Kidney (tissue), 14 donors: Measurements from ENCODE around the gene OR1F1. TPM values are rescaled to one million over a fixed set of nuclear protein-coding genes. Genes with fewer than 3 reads are reported as not detected.

Experiments used
- DNase-seq, 5 donors: peaks; one replicate each; pipeline ENCODE4 v3.0.0-alpha.2; 2013 to 2020
- FAIRE-seq: peaks from 2 replicates; lab custom pipeline; 2012; peaks lifted over from hg19 to GRCh38; lab: Jason Lieb, UNC
- H3K27ac ChIP-seq, 2 donors: one replicate each; pipeline ENCODE4 v1.7.0; 2013; ENCODE audit warnings: low read depth in 2 of 2, low read length in 2 of 2, inconsistent platforms in 1 of 2
- H3K27me3 ChIP-seq: one replicate; pipeline ENCODE4 v1.7.1; 2013; ENCODE audit warnings: low read length, inconsistent platforms; ENCODE audit not compliant: control insufficient read depth, insufficient read depth
- H3K36me3 ChIP-seq, 3 donors: one replicate each; pipeline versions ENCODE4 v1.7.0 to v1.7.1; 2013; ENCODE audit warnings: low read length in 3 of 3, control low read depth in 1 of 3, inconsistent platforms in 1 of 3; ENCODE audit not compliant: insufficient read depth in 3 of 3, control insufficient read depth in 2 of 3
- H3K4me1 ChIP-seq, 3 donors: one replicate each; pipeline versions ENCODE4 v1.7.0 to v1.7.1; 2013; ENCODE audit warnings: low read length in 3 of 3, inconsistent platforms in 1 of 3, low read depth in 1 of 3; ENCODE audit not compliant: control insufficient read depth in 2 of 3, insufficient read depth in 2 of 3
- H3K4me3 ChIP-seq, 3 donors: one replicate each; pipeline versions ENCODE4 v1.7.0 to v1.8.1; 2013; ENCODE audit warnings: low read length in 3 of 3, control low read depth in 1 of 3, inconsistent platforms in 1 of 3
- H3K9ac ChIP-seq, 3 donors: one replicate each; pipeline versions ENCODE4 v1.7.0 to v1.7.1; 2013; ENCODE audit warnings: low read length in 3 of 3, control low read depth in 1 of 3, inconsistent platforms in 1 of 3
- H3K9me3 ChIP-seq, 3 donors: one replicate each; pipeline versions ENCODE4 v1.7.0 to v1.7.1; 2013; ENCODE audit warnings: low read length in 3 of 3, control low read depth in 1 of 3, inconsistent platforms in 1 of 3; ENCODE audit not compliant: control insufficient read depth in 2 of 3, insufficient read depth in 1 of 3
- CTCF ChIP-seq: IDR thresholded peaks from 3 replicates; pipeline ENCODE4 v1.5.1; 2012; ENCODE audit warnings: mild to moderate bottlenecking, moderate library complexity, borderline replicate concordance; ENCODE audit not compliant: insufficient read depth; ENCODE audit errors: extremely low read depth
- intact Hi-C: fragments of 100-400 bp; cut with DNase I; formaldehyde crosslinking; loops from one replicate; pipeline ENCODE4 v1.11.1; 2022
- polyA plus RNA-seq: library from polyadenylated mRNA; stranded (reverse); fragments of 350-450 nt; fragmentation: Illumina TruSeq; extraction: RNeasy Lipid Tissue Mini Kit (QIAGEN cat#74804); gene quantifications from one replicate; pipeline ENCODE4 v1.2.3, GENCODE V29; 2014; ENCODE audit warnings: low read depth, low replicate concordance; ENCODE audit not compliant: insufficient read depth
- total RNA-seq: library from RNA; stranded (reverse); fragmentation: NEBNext Ultra II Directional; extraction: Animal tissue kit (Norgen Biotek cat#: 25700); gene quantifications from one replicate; pipeline ENCODE4 v1.2.1, GENCODE V29; 2021
- donor health status: control.
- donor health status: control.
- donor health status: control.
- donor health status: control.
- donor health status: control.
- donor health status: DM: yes; HTN: yes; CAD: no.
- donor health status: Normal renal cell carcinoma (clear cell type).

OR1F1 gene
- total and polyA plus RNA-seq, 2 donors from 2014 or later: not detected

GRCh38 chr16:3188925-3189825 is 1.2 kb downstream of the OR1F1 start:
- intact Hi-C loops: no loop called here
- Histone ChIP-seq H3K27me3 (peaks cover 70% of the 10 kb centered on the region), H3K9me3 (peaks cover 0 to 2% (median 0%) of the 10 kb centered on the region in 3 donors), H3K9ac (no peak overlapping the region), H3K36me3 (no peaks in the 10 kb centered on the region), H3K4me3 (no peak overlapping the region), H3K27ac (no peak overlapping the region), H3K4me1 (peaks cover 0 to 6% (median 0%) of the 10 kb centered on the region in 3 donors)
- DNase-seq (peak in 3 of 5 donors; percentile 38 to 51 (median 48)), FAIRE-seq (no peak)
- TF ChIP-seq CTCF: no peak

GRCh38 chr16:3189869-3190268 is 1.9 kb downstream of the OR1F1 start:
- peaks cover 0 to 6% (median 0%) of the 10 kb centered on the region in 3 donors for H3K4me1 ChIP-seq
- TF ChIP-seq CTCF: no peak
- FAIRE-seq (no peak), DNase-seq (no peak)
- no peak overlapping the region for H3K4me3 ChIP-seq
- no peak overlapping the region for H3K27ac ChIP-seq
- no peak overlapping the region for H3K9ac ChIP-seq
- H3K36me3 ChIP-seq: no peaks in the 10 kb centered on the region
- peaks cover 0 to 2% (median 0%) of the 10 kb centered on the region in 3 donors for H3K9me3 ChIP-seq
- H3K27me3 ChIP-seq: peaks cover 66% of the 10 kb centered on the region
- intact Hi-C loops: no loop called here

- intact Hi-C loops: no loop called here
- FAIRE-seq: no peak
- Histone ChIP-seq H3K27me3 (peaks cover 60% of the 10 kb centered on the region), H3K4me1 (peaks cover 0 to 6% (median 0%) of the 10 kb centered on the region in 3 donors), H3K9ac (no peak overlapping the region), H3K36me3 (no peaks in the 10 kb centered on the region), H3K27ac (no peak overlapping the region), H3K9me3 (peaks cover 0 to 2% (median 0%) of the 10 kb centered on the region in 3 donors), H3K4me3 (no peak overlapping the region)
- DNase-seq: peak in 1 of 5 donors; percentile 20
- TF ChIP-seq CTCF: no peak
Observed at GRCh38 chr16:3190949-3191353, 2.9 kb downstream of the OR1F1 start.
